Lower leg skin (tissue), 4 donors: ENCODE data around the gene CEP104. TPM values are rescaled to one million over a fixed set of nuclear protein-coding genes. Genes with fewer than 3 reads are reported as not detected.
A peak's percentile ranks its signal among the peaks of the same experiment; 100 is the strongest.

ENCODE experiments used
- DNase-seq, 2 donors: peaks; one replicate each; pipeline ENCODE4 v3.0.0-alpha.2; 2019; ENCODE audit warnings: low spot score in 2 of 2
- H3K4me3 ChIP-seq: fragments of 200-600 bp; sonication (generic); 2 replicates; pipeline ENCODE4 v1.5.1; 2017; ENCODE audit warnings: mild to moderate bottlenecking, low read depth; ENCODE audit not compliant: poor library complexity, severe bottlenecking
- POLR2A ChIP-seq, 2 donors: fragments of 450-650 bp; IDR thresholded peaks; one replicate each; pipeline ENCODE4 v1.6.1; 2016 to 2017; ENCODE audit warnings: antibody characterized with exemption in 2 of 2, mild to moderate bottlenecking in 1 of 2, moderate library complexity in 1 of 2
- WGBS, 2 donors: methylation state at CpG; one replicate each; pipeline ENCODE4 v1.1.5; 2018; 5-methylcytosine and 5-hydroxymethylcytosine counted together
- intact Hi-C: fragments of 100-400 bp; cut with DNase I; formaldehyde crosslinking; loops from one replicate; pipeline ENCODE4 v1.15.0; 2023; ENCODE audit warnings: low total_unique reads
- total RNA-seq, 4 donors: library from RNA; depleted of rRNA; stranded (reverse); fragments of >200 nt; gene quantifications; one replicate each; pipeline ENCODE4 v1.1.0, GENCODE V29; 2016
- TF ChIP-seq, protein P1 (sequence below), 3 donors: fragments of 450-650 bp; IDR thresholded peaks; one replicate each; pipeline ENCODE4 v1.5.1; 2016; ENCODE audit warnings: antibody characterized with exemption in 3 of 3, mild to moderate bottlenecking in 3 of 3, moderate library complexity in 2 of 3

Gene CEP104
- total RNA-seq, 4 donors from 2014 or later = 24.6 to 38.9 (median 33.1) TPM

DNA sequence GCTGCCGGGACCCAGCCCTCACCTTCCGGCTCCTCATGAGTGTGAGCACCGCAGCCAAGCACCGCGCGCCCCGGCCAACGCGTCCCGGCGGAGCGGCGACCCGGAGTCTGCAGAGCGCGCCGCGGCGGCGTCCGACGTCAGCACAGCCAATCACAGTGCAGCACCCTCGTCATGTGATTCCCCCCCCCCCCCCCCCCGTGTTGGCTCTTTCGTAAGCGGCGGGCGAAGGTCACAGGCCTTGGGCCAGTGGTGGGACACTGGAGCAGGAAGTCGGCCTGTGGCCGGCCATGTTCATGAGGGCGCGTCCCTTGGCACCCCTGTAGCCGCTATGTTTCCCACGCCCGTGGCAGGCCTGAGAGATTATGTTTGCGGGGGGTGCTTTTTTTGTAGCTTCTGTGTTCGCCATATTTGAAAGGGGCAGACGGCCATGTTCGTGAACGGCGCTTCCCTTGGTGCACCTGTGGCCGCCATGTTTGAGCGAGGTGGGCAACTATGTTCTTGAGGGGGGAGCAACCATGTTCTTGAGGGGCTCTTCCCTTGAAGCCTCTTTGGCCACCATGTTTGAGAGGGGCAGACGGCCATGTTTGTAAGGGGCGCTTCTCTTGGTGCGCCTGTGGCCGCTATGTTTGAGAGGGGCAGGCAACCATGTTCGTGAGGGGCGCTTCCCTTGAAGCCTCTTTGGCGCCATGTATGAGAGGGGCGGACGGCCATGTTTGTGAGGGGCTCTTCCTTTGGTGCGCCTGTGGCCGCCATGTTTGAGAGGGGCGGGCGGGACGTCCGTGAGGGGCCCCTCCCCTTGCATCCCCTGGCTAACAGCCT, 43.3 kb upstream of the CEP104 start, which contains the start of gene C1orf174:
Gene C1orf174 (minus strand): TSS at position 123 of the 819 bp plus-strand sequence. CDS start 86 bp downstream, at position 37.
- intact Hi-C loops = no loop called here
- TF ChIP-seq, protein P1, sequence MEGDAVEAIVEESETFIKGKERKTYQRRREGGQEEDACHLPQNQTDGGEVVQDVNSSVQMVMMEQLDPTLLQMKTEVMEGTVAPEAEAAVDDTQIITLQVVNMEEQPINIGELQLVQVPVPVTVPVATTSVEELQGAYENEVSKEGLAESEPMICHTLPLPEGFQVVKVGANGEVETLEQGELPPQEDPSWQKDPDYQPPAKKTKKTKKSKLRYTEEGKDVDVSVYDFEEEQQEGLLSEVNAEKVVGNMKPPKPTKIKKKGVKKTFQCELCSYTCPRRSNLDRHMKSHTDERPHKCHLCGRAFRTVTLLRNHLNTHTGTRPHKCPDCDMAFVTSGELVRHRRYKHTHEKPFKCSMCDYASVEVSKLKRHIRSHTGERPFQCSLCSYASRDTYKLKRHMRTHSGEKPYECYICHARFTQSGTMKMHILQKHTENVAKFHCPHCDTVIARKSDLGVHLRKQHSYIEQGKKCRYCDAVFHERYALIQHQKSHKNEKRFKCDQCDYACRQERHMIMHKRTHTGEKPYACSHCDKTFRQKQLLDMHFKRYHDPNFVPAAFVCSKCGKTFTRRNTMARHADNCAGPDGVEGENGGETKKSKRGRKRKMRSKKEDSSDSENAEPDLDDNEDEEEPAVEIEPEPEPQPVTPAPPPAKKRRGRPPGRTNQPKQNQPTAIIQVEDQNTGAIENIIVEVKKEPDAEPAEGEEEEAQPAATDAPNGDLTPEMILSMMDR (IDR thresholded peaks at IDR 0.05) = no peak
- TF ChIP-seq POLR2A (IDR thresholded peaks at IDR 0.05) = no peak
- 0 to 1% methylated on average over 17 to 51 of the region's 58 CpGs for WGBS, 2 donors
- peak; percentile 94 to 98 for DNase-seq
- peak within 1 kb of the TSS; percentile 67 for H3K4me3 ChIP-seq

DNA sequence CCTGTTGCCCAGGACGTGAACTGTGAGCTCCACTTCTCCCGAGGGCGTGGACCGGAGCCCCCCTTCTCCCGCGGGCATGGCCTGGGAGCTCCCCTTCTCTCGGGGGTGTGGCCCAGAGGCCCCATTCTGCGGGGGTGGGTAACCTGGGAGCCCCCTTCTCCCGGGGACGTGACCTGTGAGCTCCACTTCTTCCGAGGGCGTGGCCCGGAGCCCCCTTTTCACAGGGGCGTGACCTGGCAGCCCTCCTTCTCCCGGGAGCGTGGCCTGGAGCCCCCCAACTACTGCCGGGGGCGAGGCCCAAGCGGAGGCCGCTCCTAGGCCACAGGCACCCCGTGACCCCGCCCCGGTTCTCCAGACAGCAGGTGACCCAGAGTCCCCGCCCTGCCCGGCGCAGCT, 42.7 kb upstream of the CEP104 start:
- intact Hi-C loops = no loop called here
- WGBS, 2 donors = 0 to 1% methylated on average over 13 to 23 of the region's 26 CpGs
- DNase-seq = peak; percentile 23 to 90
- no peak for TF ChIP-seq POLR2A (IDR thresholded peaks at IDR 0.05)
- TF ChIP-seq, protein P1 (IDR thresholded peaks at IDR 0.05) = no peak
- H3K4me3 ChIP-seq = peak overlapping the region; percentile 61

DNA sequence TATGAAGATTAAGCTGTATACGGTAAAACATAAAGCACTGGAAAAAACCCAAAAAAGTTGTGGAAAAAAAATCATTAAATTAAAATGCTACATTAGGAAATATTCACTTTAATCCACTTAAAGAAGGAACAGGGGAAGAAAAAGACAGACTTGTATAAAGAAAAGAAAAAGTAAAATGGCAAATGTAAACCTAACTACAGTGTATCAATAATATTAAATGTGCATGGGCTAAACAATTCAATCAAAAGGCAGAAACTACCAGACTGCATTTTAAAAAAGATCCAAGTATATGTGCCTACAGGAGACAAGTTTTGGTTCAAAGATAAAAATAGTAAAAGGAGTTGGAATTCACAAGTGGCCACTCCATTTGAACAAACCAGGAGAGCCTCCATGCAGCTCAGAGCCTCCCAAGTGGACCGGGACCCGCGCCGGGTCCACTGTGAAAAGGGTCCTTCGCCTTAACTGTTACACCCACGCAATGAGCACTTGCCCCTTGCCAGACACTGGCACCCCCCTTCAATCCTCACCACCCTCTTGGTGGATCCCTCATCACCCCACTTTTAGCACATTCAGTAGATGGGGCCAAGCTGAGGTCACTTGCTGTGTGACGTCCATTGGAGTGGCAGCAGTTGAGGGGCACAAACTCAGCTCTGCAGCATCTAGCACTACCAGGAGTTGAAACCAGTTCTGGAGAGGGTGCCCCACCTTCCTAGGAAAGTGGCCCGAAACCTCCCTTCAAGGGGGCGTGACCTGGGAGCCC, 42.2 kb upstream of the CEP104 start:
- DNase-seq = no peak
- intact Hi-C loops = no loop called here
- H3K4me3 ChIP-seq = peak overlapping the region; percentile 61
- 47 to 50% methylated on average over 10 of the region's 10 CpGs for WGBS, 2 donors
- TF ChIP-seq POLR2A (IDR thresholded peaks at IDR 0.05) = no peak

DNA sequence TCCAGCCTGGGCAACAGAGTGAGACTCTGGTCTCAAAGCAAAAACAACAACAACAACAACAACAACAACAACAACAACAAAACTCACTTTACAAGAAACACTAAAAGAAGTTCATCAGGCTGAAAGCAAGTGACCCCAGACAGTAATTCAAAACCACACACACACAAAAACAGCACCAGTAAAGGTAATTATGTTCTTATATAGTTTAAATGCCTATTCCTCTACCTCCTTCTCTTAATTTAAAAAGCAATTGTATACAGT, 41.4 kb upstream of the CEP104 start:
- no peak for DNase-seq
- TF ChIP-seq, protein P1 (IDR thresholded peaks at IDR 0.05) = no peak
- no peak for TF ChIP-seq POLR2A (IDR thresholded peaks at IDR 0.05)
- no peak overlapping the region for H3K4me3 ChIP-seq
- intact Hi-C loops = no loop called here

DNA sequence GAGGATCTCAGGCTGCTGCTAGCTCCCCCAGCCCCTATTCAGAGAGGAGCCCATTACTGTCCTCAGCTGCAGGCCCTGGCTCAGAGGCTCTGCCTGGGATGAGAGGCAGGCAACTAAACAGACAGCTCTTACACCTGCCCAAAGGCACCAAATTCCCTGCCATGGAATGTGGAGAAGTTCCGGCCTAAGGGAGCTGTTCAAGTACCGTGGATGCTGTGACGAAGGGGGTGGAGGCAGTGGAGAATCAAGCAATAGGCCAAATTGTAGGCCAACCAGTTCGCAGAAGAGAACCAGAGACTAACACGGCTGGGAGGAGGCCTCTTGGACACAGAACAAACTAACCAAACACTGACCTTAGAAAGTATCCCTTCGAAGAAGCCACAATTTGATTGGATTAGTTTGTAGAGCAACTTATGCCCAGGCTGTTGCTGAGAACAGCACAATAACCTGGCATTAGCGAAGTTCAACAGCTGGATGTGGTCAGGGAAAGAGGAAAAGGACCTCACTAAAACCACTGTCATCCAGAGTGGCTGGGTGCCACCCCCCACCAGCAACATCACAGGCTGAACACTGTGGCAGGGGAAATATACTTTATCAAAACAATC, 39.5 kb upstream of the CEP104 start:
- no peak overlapping the region for H3K4me3 ChIP-seq
- intact Hi-C loops = no loop called here
- 90 to 91% methylated on average over 7 of the region's 7 CpGs for WGBS, 2 donors
- no peak for TF ChIP-seq POLR2A (IDR thresholded peaks at IDR 0.05)
- TF ChIP-seq, protein P1 (IDR thresholded peaks at IDR 0.05) = no peak
- DNase-seq = peak in 1 of 2 donors; percentile 66

DNA sequence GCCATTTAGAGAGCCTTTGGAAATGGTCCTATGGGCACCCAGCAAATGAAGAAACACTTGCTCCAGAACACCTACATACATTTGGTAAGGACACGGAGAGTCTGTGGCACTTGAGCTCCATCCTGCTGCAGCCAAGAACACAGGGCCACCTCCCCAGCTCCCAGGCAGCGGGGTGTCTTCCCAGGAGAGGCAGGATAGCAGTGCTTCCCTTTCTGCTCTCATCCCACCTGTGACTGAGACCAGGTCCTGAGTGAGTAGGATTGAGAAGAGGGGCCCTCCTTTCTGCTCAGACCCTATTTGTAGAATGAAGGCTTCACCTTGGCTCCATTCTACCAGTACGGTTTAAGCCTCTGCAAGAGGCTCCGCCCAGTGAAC, 38.9 kb upstream of the CEP104 start:
- TF ChIP-seq, protein P1 (IDR thresholded peaks at IDR 0.05) = no peak
- TF ChIP-seq POLR2A (IDR thresholded peaks at IDR 0.05) = no peak
- intact Hi-C loops = no loop called here
- WGBS, 2 donors = 98 to 100% methylated on average over 4 of the region's 4 CpGs
- DNase-seq = no peak
- no peak overlapping the region for H3K4me3 ChIP-seq
